Neural cell (in vitro differentiated cells): ENCODE data around the gene INTS4. TPM values are rescaled to one million over a fixed set of nuclear protein-coding genes. Genes with fewer than 3 reads are reported as not detected.
"Not testable (repeated sequence)": the region's sequence is repeated elsewhere in the genome, so short reads cannot be mapped to it uniquely, and the experiment has no call there.

Experiments used
- H2AFZ ChIP-seq: fragments of 200-600, 300-800 bp; sonication (generic), shearing (Covaris generic); 2 replicates; pipeline ENCODE4 v1.6.0; 2014; ENCODE audit warnings: low read depth, mild to moderate bottlenecking, antibody characterized with exemption, low read length, moderate library complexity
- H3F3A ChIP-seq: fragments of 200-600 bp; shearing (Covaris generic); 2 replicates; pipeline ENCODE4 v1.6.1; 2016; ENCODE audit warnings: mild to moderate bottlenecking, moderate library complexity, mixed read lengths, antibody characterized with exemption, low read length; ENCODE audit not compliant: insufficient read depth, poor library complexity, severe bottlenecking
- H3K27ac ChIP-seq: fragments of 200-600, 300-800 bp; sonication (generic), shearing (Covaris generic); 2 replicates; pipeline ENCODE4 v1.5.1; 2014; ENCODE audit warnings: mild to moderate bottlenecking, low read length, moderate library complexity
- H3K27me3 ChIP-seq: fragments of 300-800, 200-600 bp; sonication (generic), shearing (Covaris generic); 2 replicates; pipeline ENCODE4 v1.6.0; 2014; ENCODE audit warnings: mild to moderate bottlenecking, low read depth, low read length, moderate library complexity; ENCODE audit not compliant: insufficient read depth
- H3K36me3 ChIP-seq: fragments of 300-800, 200-600 bp; sonication (generic), shearing (Covaris generic); 2 replicates; pipeline ENCODE4 v1.5.1; 2014; ENCODE audit warnings: mild to moderate bottlenecking, antibody characterized with exemption, low read length, moderate library complexity; ENCODE audit not compliant: insufficient read depth
- H3K4me2 ChIP-seq: fragments of 300-800, 200-600 bp; sonication (generic), shearing (Covaris generic); 2 replicates; pipeline ENCODE4 v1.6.0; 2014; ENCODE audit warnings: mild to moderate bottlenecking, low read length
- H3K4me3 ChIP-seq: fragments of 300-800, 200-600 bp; sonication (generic), shearing (Covaris generic); 2 replicates; pipeline ENCODE4 v1.5.1; 2014; ENCODE audit warnings: mild to moderate bottlenecking, low read length, moderate library complexity
- H3K79me2 ChIP-seq: fragments of 200-600 bp; shearing (Covaris generic); replicated peaks from 2 replicates; pipeline ENCODE4 v1.6.0; 2014; ENCODE audit warnings: mild to moderate bottlenecking, low read length, moderate library complexity; ENCODE audit not compliant: insufficient read depth
- H3K9ac ChIP-seq: fragments of 300-800, 200-600 bp; sonication (generic), shearing (Covaris generic); 2 replicates; pipeline ENCODE4 v1.6.1; 2016; ENCODE audit warnings: mild to moderate bottlenecking, low read length, mixed read lengths
- H3K9me2 ChIP-seq: fragments of 200-600 bp; shearing (Covaris generic); 2 replicates; pipeline ENCODE4 v1.6.1; 2016; ENCODE audit warnings: mild to moderate bottlenecking, low read length, mixed read lengths; ENCODE audit not compliant: insufficient read depth
- H3K9me3 ChIP-seq: fragments of 200-600, 300-800 bp; sonication (generic), shearing (Covaris generic); 2 replicates; pipeline ENCODE4 v1.6.1; 2016; ENCODE audit warnings: mild to moderate bottlenecking, mixed run types, low read length, moderate library complexity, mixed read lengths
- H4K20me1 ChIP-seq: fragments of 200-600 bp; shearing (Covaris generic); 2 replicates; pipeline ENCODE4 v1.6.1; 2016; ENCODE audit warnings: mild to moderate bottlenecking, mixed run types; ENCODE audit not compliant: insufficient read depth
- CTCF ChIP-seq: fragments of 450-650 bp; IDR thresholded peaks from 2 replicates; pipeline ENCODE4 v1.5.1; 2014; ENCODE audit warnings: antibody characterized with exemption, mild to moderate bottlenecking, moderate library complexity; ENCODE audit not compliant: poor library complexity, severe bottlenecking
- EP300 ChIP-seq: fragments of 450-650 bp; conservative IDR thresholded peaks from 2 replicates; pipeline ENCODE4 v1.6.1; 2014; ENCODE audit warnings: antibody characterized with exemption, mild to moderate bottlenecking, moderate library complexity; ENCODE audit not compliant: poor library complexity, severe bottlenecking
- EZH2 ChIP-seq: fragments of 200-600, 300-800 bp; shearing (Covaris generic), sonication (generic); IDR thresholded peaks from 2 replicates; pipeline ENCODE4 v1.6.1; 2014; ENCODE audit warnings: antibody characterized with exemption, low read length, borderline replicate concordance, mild to moderate bottlenecking; ENCODE audit not compliant: insufficient read depth, poor library complexity, severe bottlenecking
- MXI1 ChIP-seq: fragments of 450-650 bp; conservative IDR thresholded peaks from 2 replicates; pipeline ENCODE4 v1.6.1; 2014; ENCODE audit warnings: antibody characterized with exemption, mild to moderate bottlenecking; ENCODE audit not compliant: poor library complexity, severe bottlenecking
- POLR2AphosphoS5 ChIP-seq: IDR thresholded peaks from 2 replicates; pipeline ENCODE4 v1.6.1; 2012
- RAD21 ChIP-seq: fragments of 450-650 bp; conservative IDR thresholded peaks from 2 replicates; pipeline ENCODE4 v1.6.1; 2014; ENCODE audit warnings: antibody characterized with exemption, mild to moderate bottlenecking, moderate library complexity
- SMC3 ChIP-seq: fragments of 450-650 bp; conservative IDR thresholded peaks from 2 replicates; pipeline ENCODE4 v1.6.1; 2014; ENCODE audit warnings: antibody characterized with exemption, mild to moderate bottlenecking, moderate library complexity; ENCODE audit not compliant: poor library complexity
- TAF1 ChIP-seq: IDR thresholded peaks from 2 replicates; pipeline ENCODE4 v1.6.1; 2012; ENCODE audit warnings: low read depth
- polyA plus RNA-seq: library from polyadenylated mRNA; depleted of rRNA; stranded (reverse); fragments of >200 nt; gene quantifications from 2 replicates; pipeline ENCODE4 v1.2.3, GENCODE V29; 2014
- TF ChIP-seq, protein P1 (sequence below): IDR thresholded peaks from 2 replicates; pipeline ENCODE4 v1.6.1; 2012; ENCODE audit warnings: borderline replicate concordance

Gene INTS4
- polyA plus RNA-seq, 1 donor from 2014 or later, result 34.5 TPM

- H3K4me2 ChIP-seq, result no peak overlapping the region
- no peaks in the 10 kb centered on the region for H3K79me2 ChIP-seq
- H2AFZ ChIP-seq, result no peak overlapping the region
- H3K36me3 ChIP-seq, result no peaks in the 10 kb centered on the region
- H3K27ac ChIP-seq, result no peak overlapping the region
- H3K9ac ChIP-seq, result no peak overlapping the region
- H3K9me3 ChIP-seq, result no peaks in the 10 kb centered on the region
- TF ChIP-seq POLR2AphosphoS5, result no peak
- TF ChIP-seq MXI1, result no peak
- no peak for TF ChIP-seq EZH2
- no peak for TF ChIP-seq RAD21
- no peak for TF ChIP-seq SMC3
- no peak for TF ChIP-seq EP300
- TF ChIP-seq CTCF, result no peak
- TF ChIP-seq, protein P1, sequence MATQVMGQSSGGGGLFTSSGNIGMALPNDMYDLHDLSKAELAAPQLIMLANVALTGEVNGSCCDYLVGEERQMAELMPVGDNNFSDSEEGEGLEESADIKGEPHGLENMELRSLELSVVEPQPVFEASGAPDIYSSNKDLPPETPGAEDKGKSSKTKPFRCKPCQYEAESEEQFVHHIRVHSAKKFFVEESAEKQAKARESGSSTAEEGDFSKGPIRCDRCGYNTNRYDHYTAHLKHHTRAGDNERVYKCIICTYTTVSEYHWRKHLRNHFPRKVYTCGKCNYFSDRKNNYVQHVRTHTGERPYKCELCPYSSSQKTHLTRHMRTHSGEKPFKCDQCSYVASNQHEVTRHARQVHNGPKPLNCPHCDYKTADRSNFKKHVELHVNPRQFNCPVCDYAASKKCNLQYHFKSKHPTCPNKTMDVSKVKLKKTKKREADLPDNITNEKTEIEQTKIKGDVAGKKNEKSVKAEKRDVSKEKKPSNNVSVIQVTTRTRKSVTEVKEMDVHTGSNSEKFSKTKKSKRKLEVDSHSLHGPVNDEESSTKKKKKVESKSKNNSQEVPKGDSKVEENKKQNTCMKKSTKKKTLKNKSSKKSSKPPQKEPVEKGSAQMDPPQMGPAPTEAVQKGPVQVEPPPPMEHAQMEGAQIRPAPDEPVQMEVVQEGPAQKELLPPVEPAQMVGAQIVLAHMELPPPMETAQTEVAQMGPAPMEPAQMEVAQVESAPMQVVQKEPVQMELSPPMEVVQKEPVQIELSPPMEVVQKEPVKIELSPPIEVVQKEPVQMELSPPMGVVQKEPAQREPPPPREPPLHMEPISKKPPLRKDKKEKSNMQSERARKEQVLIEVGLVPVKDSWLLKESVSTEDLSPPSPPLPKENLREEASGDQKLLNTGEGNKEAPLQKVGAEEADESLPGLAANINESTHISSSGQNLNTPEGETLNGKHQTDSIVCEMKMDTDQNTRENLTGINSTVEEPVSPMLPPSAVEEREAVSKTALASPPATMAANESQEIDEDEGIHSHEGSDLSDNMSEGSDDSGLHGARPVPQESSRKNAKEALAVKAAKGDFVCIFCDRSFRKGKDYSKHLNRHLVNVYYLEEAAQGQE, result no peak
- no peak for TF ChIP-seq TAF1
- no peaks in the 10 kb centered on the region for H3K27me3 ChIP-seq
- H4K20me1 ChIP-seq, result no peaks in the 10 kb centered on the region
- H3K9me2 ChIP-seq, result no peaks in the 10 kb centered on the region
- no peak overlapping the region for H3K4me3 ChIP-seq
- H3F3A ChIP-seq, result no peaks in the 10 kb centered on the region
Measured at GRCh38 chr11:78030429-78031325, 36.2 kb upstream of the INTS4 start.

DNA sequence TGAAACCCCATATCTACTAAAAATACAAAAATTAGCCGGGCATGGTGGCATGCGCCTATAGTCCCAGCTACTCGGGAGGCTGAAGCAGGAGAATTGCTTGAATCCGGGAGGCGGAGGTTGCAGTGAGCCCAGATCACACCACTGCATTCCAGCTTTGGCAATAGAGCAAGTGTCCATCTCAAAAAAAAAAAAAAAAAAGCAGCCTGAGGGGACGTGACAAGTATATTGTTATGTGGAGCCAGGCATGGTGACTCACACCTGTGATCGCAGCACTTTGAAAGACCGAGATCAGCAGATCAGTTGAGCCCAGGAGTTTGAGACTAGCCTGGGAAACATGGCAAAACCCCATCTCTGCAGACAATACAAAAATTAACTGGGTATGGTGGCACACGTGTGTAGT is 34.0 kb upstream of the INTS4 start:
- not testable (repeated sequence) for H3K79me2 ChIP-seq, H3K36me3 ChIP-seq, H2AFZ ChIP-seq, H3F3A ChIP-seq, H3K27ac ChIP-seq, H3K9me3 ChIP-seq, H3K9ac ChIP-seq, H3K4me3 ChIP-seq, H3K27me3 ChIP-seq, H4K20me1 ChIP-seq, H3K9me2 ChIP-seq, H3K4me2 ChIP-seq
